HG03469 (cell line): Measurements from ENCODE around the gene SYCP2L.
A peak's percentile ranks its signal among the peaks of the same experiment; 100 is the strongest.
"Not testable (repeated sequence)": the region's sequence is repeated elsewhere in the genome, so short reads cannot be mapped to it uniquely, and the experiment has no call there.

Source experiments
- ATAC-seq: cut with Tn5 transposase; IDR thresholded peaks from one replicate; pipeline ENCODE4 v1.9.1; 2021; ENCODE audit warnings: mild to moderate bottlenecking, moderate library complexity, moderate number of reproducible peaks; ENCODE audit not compliant: unreplicated experiment

SYCP2L gene

DNA sequence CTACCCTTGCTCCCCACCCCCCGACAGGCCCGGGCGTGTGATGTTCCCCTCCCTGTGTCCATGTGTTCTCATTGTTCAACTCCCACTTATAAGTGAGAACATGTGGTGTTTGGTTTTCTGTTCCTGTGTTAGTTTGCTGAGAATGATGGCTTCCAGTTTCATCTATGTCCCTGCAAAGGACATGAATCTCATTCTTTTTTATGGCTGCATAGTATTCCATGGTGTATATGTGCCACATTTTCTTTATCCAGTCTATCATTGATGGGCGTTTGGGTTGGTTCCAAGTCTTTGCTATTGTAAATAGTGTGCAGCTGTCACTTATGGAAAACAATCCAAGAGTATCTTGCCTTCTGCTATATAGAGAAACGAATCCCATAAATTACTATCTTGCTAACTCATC lies 116.4 kb downstream of the SYCP2L start:
- not testable (repeated sequence) for ATAC-seq

DNA sequence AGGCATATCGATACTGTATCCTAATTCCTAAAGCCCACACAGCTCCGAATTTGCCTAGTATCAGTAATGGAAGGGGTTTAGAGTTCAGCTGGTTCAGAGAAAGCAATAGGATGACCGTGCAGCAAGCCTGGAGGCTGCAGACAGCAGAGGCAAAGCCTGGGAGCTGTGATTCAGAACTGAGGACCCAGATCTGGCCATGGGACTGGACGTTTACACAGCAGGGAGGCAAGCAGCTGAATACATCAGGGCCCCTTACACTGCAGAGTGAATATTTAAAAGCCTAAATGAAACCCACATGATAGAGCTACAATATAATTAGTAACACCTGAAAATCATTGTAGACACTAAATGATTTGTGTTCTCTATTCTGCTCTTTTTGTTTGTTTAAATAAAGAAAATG lies 119.2 kb downstream of the SYCP2L start:
- no peak for ATAC-seq

DNA sequence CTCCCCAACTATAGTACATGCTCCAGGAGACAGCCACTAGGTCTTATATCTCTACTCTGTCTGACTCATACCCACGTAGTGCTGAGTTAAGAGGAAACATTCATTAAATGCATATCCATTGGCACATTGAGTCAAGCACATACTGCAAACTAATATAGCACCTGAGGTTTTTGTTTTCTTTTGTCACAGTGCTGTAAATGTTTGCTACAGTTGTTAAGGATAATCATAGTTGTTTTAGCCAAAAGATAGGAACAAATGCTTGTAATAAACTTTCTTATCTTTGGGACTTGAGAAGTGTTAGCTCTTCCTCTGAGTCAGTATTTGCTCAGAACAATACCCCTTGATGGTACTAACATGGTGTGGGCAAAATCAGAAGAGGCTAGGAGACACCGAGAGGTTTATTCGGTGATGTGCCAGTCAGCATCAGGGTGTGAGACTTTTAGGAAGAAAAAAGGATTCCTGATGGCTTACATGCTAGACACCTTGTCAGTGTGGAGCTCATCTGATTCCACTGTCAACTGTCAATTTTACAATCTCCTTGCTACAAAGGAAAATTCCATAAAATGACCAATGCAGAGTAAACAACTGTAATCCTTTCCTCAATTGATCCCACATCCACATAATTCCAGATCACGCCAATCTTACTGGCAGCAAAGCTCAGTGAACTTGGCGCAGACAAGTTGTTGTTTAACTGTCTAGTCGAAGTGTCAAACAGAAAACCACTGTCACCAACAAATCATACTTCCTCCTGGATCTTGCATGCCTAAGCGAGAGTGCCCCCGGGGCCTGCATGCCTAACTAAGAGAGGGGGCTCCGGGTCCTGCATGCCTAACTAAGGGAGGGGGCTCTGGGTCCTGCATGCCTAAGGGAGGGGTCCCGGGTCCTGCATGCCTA lies 121.1 kb downstream of the SYCP2L start:
- ATAC-seq = no peak

GRCh38 chr6:11008821-11009220 lies 122.0 kb downstream of the SYCP2L start:
- no peak for ATAC-seq

GRCh38 chr6:11009353-11009752 lies 122.5 kb downstream of the SYCP2L start:
- peak; percentile 48 for ATAC-seq

DNA sequence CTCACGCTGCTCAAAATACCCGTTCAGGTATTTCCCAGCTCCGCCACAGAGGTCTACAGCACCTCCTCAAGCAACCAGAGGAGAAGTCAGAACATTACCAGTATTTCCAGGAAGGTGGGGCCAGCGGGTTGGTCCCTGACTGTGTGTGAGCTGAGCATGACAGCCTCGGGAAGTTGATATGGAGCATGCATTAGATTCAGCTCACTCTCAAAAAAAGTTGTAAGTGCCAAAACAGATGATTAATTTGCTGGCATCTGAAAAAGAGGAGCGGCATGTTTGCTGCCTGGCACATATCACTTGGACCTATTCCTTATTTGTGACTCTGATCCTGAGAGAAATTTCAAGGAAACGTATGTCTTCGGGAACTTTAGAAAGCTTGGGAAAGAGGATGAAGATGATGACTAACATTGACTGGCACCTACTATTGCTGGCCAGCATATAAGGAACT lies 125.0 kb downstream of the SYCP2L start:
- peak; percentile 39 for ATAC-seq

DNA sequence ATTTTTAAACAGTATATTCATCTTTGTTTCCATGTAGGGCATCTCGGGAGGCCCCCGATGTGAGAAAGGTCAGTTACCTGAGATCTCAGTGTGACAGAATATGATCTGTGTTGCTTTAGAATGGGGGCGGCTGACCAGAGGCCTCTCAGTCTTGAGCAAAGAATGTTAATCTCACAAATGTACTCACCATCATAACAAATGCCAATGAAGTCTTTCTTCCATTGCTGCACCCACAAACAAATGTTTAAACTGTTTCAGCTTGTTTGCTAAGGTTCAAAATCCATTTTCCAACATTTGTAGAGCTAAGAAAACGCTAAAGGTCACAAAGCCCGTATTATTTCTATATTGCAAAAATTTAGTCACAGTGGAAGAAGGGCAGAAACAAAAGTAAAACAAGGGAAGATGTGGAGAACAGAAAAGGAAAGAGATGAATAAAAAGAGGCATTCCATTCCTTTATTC lies 125.5 kb downstream of the SYCP2L start:
- no peak for ATAC-seq

- ATAC-seq = no peak
Measured at GRCh38 chr6:11012976-11013720, 126.3 kb downstream of the SYCP2L start.

DNA sequence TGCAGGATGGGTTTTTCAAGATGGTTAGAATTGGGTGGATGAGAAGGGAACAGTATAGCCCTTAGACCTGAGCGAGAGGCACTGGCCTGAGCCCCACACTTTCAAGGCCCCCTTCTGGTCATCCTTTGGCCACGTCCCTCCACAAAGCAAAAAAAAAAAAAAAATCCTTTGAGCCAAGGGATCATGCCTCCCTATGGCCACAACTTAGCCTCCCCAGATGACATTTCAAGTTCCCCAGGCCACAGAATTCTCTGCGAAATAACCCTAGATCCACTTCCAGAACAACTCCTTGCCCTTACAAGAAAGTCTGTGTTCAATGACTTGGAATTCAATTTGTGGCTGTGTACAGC lies 126.8 kb downstream of the SYCP2L start:
- ATAC-seq = no peak

DNA sequence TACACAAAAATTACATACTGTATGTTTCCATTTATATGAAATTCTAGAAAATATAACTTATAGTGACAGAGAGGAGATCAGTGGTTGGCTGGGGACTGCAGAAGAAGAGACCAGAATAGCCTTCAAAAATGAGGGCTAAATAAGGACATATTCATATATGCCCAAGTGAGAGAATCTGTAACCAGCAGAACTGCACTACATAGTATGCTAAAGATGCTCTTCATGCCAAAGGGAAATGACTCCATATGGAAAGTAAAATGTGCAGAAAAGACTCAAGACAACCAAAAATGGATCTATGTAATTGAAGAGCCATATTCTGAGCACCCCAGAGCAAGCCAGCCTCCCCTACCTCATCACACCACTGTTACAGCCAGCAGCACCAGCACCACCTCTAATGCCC lies 128.2 kb downstream of the SYCP2L start:
- no peak for ATAC-seq

DNA sequence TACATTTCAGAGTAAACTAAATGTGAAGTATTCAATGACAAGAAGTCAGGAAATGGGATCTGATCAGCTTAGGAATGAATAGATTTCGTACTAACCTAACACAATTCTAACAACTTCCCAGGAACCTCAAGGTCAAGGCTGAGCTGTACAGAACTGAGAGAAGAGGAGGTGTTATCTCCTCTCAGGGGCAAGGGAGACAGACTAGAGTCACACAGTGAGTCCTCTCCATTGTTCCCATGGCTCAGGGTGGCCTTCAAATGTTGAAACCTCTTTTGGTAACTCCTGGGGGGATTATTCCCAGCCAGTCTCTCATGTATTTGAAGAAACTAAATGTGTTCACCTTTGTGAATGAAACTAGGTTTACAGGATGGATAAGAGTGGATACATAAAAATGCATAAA lies 129.6 kb downstream of the SYCP2L start:
- ATAC-seq = no peak

DNA sequence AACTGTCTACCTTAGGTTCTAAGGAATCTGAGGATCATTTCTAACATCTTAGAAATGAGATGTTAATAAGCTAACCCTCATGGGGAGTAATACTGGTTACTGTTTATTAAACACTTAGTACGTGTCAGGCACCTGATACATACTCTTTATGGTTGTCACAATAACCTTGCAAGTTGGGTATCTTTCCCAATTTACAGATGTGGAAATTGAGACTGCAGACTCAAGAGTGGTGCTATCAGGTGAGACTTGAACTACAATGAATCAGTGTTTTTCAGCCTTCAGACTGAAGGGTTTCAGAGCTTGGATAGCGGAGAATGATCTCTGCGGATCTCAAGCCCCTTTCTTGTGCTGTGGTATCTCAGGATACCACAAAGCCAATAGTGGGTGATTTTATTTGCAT lies 130.2 kb downstream of the SYCP2L start:
- no peak for ATAC-seq

DNA sequence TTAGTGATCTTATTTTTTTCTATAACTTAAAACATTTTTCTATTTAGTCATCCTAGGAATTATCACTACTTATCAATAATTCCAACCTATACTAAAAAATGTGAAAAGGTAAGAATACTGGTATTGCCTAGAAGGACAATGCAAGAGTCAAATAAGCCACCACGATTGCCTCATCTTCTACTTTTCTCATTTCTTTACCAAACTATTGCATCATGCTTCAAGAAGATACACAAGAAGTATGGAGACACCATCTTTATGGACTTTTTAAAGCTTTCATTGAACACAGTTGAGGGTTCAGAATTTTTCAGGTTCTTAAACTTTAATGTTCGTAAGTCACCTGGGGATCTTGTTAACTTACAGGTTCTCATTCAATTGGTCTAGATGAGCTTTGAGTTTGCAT lies 131.4 kb downstream of the SYCP2L start:
- ATAC-seq = no peak

DNA sequence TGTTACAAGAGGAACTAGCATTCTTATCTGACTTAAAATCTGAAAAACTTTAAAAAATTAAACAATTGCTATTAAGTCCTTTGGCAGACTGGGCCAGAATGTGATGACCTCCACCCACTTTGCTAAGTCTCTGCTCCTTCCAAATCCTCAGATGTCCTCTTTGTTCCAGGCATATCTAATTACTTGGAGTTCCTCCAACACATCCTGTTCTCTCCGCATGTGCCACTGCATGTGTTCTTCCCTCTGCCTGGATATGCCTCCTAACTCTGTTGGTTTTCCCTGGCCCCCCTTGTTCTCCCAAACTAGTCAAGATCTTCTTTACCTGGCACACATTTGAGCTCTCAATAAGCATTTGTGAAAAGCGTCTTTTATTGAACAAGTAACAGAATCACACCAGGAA lies 134.2 kb downstream of the SYCP2L start:
- no peak for ATAC-seq

- no peak for ATAC-seq
Measured at GRCh38 chr6:11021714-11022113, 134.9 kb downstream of the SYCP2L start.

DNA sequence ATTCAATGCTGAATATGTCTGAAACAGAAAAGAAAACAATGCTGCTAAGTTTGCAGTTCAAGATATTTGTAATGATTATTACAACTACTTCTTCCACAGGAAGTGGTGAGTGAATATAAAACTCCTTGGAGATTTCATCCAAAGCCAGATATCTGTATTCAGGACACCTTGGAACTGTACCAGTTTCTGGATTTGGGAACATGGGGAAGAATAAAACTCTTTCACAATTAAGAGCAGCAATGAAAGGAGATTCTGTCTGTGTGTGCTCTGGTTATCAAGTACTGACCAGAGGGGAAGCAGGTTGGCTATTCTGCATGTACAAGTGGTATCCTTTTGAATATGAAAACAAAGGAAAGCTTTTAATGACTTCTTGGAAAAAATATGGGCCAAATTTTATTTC lies 136.2 kb downstream of the SYCP2L start:
- ATAC-seq = no peak
